ENCODE data around the gene SDF2. TPM values are rescaled to one million over a fixed set of nuclear protein-coding genes. Genes with fewer than 3 reads are reported as not detected.

SDF2 gene
- total and polyA plus RNA-seq, 9 of the 15 experiments (the other 6 are each of a cell fraction or from before 2014, with no cell fraction given), result 41.2 to 132 (median 65.6) TPM

- TF ChIP-seq TRIM24 (IDR thresholded peaks at IDR 0.05) (peak in 1 of 2 experiments; percentile 83; a peak in 2 of 4 replicates), ARID2 (IDR thresholded peaks at IDR 0.05) (no peak), NFE2 (IDR thresholded peaks at IDR 0.05; ENCODE audit: low read depth) (peak; percentile 20; the same call in 1 of the 2 replicates), ELF1 (tag; IDR thresholded peaks at IDR 0.05) (0 out of 2 replicates have a peak, but pooled peaks have one; percentile 59), CEBPG (CRISPR knock-in tag; IDR thresholded peaks at IDR 0.05) (no peak), CEBPG (tag; conservative IDR thresholded peaks at IDR 0.05 in 1 of 2, IDR thresholded peaks at IDR 0.05 in 1 of 2) (no peak), PBX2 (CRISPR knock-in tag; IDR thresholded peaks at IDR 0.05; ENCODE audit: low read depth) (no peak), PBX2 (tag; conservative IDR thresholded peaks at IDR 0.05; ENCODE audit: low read depth) (no peak), HNRNPK (IDR thresholded peaks at IDR 0.05; ENCODE audit: low read depth, low read length, poor library complexity, severe bottlenecking) (no peak), ZBED1 (IDR thresholded peaks at IDR 0.05) (no peak), BACH1 (tag; IDR thresholded peaks at IDR 0.05) (no peak), CBX5 (IDR thresholded peaks at IDR 0.05; ENCODE audit: borderline replicate concordance, low read depth) (no peak), TBL1XR1 (IDR thresholded peaks at IDR 0.05; ENCODE audit: low read length in 2 of 2) (no peak; a peak in 1 of 4 replicates), BRD4 (IDR thresholded peaks at IDR 0.05) (no peak), MYBL2 (IDR thresholded peaks at IDR 0.05; ENCODE audit: low read depth) (no peak), MYBL2 (CRISPR knock-in tag; IDR thresholded peaks at IDR 0.05; ENCODE audit: borderline replicate concordance) (no peak), TEAD4 (IDR thresholded peaks at IDR 0.05; ENCODE audit: low read length) (no peak; the same call in 1 of the 2 replicates), TEAD4 (CRISPR knock-in tag; IDR thresholded peaks at IDR 0.05; ENCODE audit: borderline replicate concordance) (no peak), SMC3 (conservative IDR thresholded peaks at IDR 0.05; ENCODE audit: insufficient read depth, low read depth, low read length) (no peak), NCOA6 (IDR thresholded peaks at IDR 0.05) (no peak; the same call in 1 of the 2 replicates), CSDE1 (IDR thresholded peaks at IDR 0.05) (no peak), ZNF77 (CRISPR knock-in tag; IDR thresholded peaks at IDR 0.05) (no peak), WHSC1 (IDR thresholded peaks at IDR 0.05; ENCODE audit: low read length) (no peak), ZNF121 (CRISPR knock-in tag; conservative IDR thresholded peaks at IDR 0.05) (no peak), CTBP1 (IDR thresholded peaks at IDR 0.05; ENCODE audit: borderline replicate concordance) (peak; percentile 91), ZNF589 (CRISPR knock-in tag; IDR thresholded peaks at IDR 0.05; ENCODE audit: low read depth) (no peak)
- TF ChIP-seq, protein P1, sequence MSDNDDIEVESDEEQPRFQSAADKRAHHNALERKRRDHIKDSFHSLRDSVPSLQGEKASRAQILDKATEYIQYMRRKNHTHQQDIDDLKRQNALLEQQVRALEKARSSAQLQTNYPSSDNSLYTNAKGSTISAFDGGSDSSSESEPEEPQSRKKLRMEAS (CRISPR knock-in tag; IDR thresholded peaks at IDR 0.05), result peak; percentile 73; the same call in 1 of the 2 replicates
Observed at GRCh38 chr17:28644787-28645575, 16.7 kb downstream of the SDF2 start, which contains the start of gene BLTP2 (continued).
